ENCODE results near the gene HCFC1.

GRCh38 chrX:153913211-153913610, 58.4 kb downstream of the HCFC1 start:
- no peak for TF ChIP-seq CTCF (IDR thresholded peaks at IDR 0.05)
- TF ChIP-seq POLR2A (IDR thresholded peaks at IDR 0.05), result no peak
- TF ChIP-seq EP300 (IDR thresholded peaks at IDR 0.05), result no peak

All from ovary (tissue), 3 donors.